Measurements from ENCODE around the gene SPINT1. TPM values are rescaled to one million over a fixed set of nuclear protein-coding genes. Genes with fewer than 3 reads are reported as not detected.

Gene SPINT1
- total and polyA plus RNA-seq, 2 of the 13 experiments (the other 11 are each of a cell fraction or from before 2014, with no cell fraction given), result 0.49 to 2.5 TPM

- TF ChIP-seq ZNF687 (CRISPR knock-in tag; IDR thresholded peaks at IDR 0.05), result 0 out of 2 replicates have a peak, but pooled peaks have one; percentile 8
- TF ChIP-seq ZNF326 (CRISPR knock-in tag; IDR thresholded peaks at IDR 0.05; ENCODE audit: borderline replicate concordance), result no peak
- peak; percentile 82; the same call in 1 of the 2 replicates for TF ChIP-seq HNRNPL (IDR thresholded peaks at IDR 0.05; ENCODE audit: low read depth, low read length)
- TF ChIP-seq ONECUT2 (CRISPR knock-in tag; IDR thresholded peaks at IDR 0.05), result no peak
- no peak for TF ChIP-seq THAP9 (CRISPR knock-in tag; IDR thresholded peaks at IDR 0.05; ENCODE audit: borderline replicate concordance)
- peak; percentile 77 for TF ChIP-seq HIC2 (CRISPR knock-in tag; IDR thresholded peaks at IDR 0.05; ENCODE audit: low read depth)
- no peak for TF ChIP-seq ZNF143 (CRISPR knock-in tag; IDR thresholded peaks at IDR 0.05)
- no peak for TF ChIP-seq HDAC2 (CRISPR knock-in tag; IDR thresholded peaks at IDR 0.05)
- TF ChIP-seq ZNF614 (CRISPR knock-in tag; IDR thresholded peaks at IDR 0.05; ENCODE audit: borderline replicate concordance), result no peak
- no peak for TF ChIP-seq ZNF672 (CRISPR knock-in tag; IDR thresholded peaks at IDR 0.05)
- TF ChIP-seq RFXAP (CRISPR knock-in tag; IDR thresholded peaks at IDR 0.05; ENCODE audit: borderline replicate concordance), result no peak
- no peak for TF ChIP-seq ZNF543 (CRISPR knock-in tag; IDR thresholded peaks at IDR 0.05)
- TF ChIP-seq ZNF484 (CRISPR knock-in tag; IDR thresholded peaks at IDR 0.05; ENCODE audit: borderline replicate concordance, low read depth), result no peak
- no peak for TF ChIP-seq POGZ (CRISPR knock-in tag; IDR thresholded peaks at IDR 0.05)
These were observed 15.3 kb upstream of the SPINT1 start, which contains the start of gene PPP1R14D (continued) for GRCh38 chr15:40828447-40829036.
